GM21529 (cell line): Measurements from ENCODE around the gene PDE4D.

ENCODE experiments used
- ATAC-seq: cut with Tn5 transposase; IDR thresholded peaks from one replicate; pipeline ENCODE4 v1.9.1; 2021; ENCODE audit not compliant: unreplicated experiment

The PDE4D gene

DNA sequence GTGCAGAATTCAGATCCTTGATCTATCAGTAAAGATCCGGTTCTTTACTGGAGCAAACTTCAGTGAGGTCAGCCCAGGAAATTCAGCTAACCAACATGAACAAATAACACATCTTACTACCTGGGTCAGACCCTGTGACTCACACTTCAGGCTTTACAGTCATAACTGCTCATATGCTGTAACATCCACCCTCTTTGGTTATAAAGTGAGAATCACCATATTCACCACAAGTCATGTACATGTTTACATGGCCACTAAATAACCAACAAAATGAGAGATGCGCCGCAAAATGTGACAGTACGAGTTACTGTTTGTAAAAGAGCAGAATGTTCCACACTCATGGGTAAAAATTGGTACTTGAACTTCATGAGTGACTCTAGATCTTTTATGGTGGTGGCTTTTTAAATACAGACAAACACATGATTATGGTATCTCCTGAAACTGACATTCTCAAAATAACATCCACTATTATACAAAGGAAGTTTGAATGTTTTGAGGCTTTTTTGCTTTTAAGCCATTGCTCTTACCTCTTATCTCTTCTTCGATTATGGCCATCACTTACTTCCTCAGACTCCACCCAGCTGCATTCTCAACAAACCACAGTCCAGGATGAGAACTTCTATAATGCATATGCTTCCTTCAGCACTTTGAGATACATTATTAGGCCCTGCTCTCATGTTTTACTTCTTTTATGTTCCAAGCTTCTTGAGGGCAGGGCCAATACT is 794.1 kb downstream of the PDE4D start:
- no peak for ATAC-seq

DNA sequence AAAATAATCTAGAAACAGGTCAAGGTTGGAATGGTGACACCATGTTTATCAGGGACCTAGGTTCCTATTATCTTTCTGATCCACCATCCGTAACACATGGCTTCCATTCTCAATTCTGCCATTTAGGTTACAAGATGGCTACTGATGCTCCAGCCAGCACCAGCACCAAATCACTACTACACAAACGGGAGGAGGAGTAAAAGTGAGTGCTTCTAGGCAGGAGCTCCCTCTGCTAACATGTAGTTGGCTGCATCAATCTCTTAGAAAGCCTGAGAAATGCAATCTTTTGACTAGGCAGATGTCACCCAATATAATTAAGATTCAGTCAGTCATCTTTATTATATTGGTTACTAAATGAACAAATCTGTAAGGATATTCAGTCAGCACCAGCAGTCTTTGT is 794.8 kb downstream of the PDE4D start:
- ATAC-seq: no peak

DNA sequence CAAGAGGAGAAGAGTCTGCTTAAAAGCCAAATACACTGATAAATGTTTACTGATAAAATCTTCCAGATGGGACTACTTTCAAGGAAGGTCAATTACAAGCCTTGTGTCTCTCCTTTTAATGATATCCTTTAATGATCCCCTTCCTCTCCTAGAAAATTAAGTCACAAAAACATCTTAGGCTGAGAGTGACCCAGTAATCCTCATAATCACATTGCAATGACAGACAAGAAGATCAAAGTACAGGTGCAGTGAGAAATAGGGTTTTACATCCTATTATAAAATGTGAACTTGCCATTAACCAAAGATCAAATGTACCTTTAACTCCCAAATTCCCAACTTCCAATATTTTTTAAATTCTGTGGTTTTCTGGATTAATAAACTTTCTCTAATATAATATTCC is 795.8 kb downstream of the PDE4D start:
- ATAC-seq: no peak

DNA sequence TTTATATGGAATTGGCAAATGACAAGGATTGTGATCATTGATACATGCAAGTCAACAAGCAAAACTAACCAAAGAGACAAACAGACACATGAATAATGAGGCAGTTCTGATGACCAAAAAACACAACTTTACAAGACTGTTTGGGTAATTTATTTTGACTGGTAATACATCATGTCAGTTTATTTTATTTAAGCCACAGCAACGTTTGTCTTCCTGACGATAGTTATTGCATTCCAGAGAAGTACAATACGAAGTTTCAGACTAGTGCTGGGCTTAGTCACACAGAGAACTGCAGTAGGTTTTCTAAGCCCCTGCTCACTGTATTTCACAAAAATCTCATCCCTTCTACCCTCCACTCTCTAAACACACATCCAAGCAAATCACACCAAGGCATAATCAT is 796.4 kb downstream of the PDE4D start:
- no peak for ATAC-seq

DNA sequence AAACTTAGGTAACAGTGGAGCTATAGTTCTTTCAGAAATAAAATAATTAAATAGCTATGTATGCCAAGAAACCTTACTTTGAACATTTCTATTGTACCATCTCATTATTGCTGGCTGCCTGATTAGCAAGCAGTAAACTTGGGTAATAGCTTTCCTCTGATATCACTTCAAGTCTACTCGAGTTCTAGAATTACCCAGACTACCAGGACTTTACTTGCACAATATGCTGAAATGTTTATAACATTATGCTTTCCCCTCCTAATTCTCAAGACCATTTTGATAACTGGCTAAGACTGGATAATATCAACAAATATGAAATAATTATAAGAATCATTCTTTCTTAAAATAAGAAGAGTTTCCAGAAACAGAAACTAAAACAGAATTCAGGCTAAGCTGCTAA is 798.0 kb downstream of the PDE4D start:
- no peak for ATAC-seq

DNA sequence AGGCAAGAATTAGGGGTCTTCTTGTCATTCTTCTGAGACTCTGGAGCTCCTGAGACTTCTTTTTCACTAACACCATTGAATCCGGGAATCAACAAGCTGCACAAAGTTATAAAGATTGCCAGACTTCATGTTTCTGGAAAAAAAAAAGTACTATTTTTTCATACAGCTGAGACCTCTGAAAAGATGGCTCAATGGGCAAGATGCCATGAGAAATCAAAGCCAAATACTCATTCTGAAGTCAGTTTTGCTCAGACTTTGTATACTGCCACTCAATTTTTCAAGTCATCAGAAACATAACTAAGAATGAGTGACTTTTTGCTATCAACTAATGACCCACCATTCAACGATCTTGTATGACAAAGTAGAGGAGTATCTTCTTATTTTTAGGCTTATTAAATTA is 798.7 kb downstream of the PDE4D start:
- ATAC-seq: no peak

DNA sequence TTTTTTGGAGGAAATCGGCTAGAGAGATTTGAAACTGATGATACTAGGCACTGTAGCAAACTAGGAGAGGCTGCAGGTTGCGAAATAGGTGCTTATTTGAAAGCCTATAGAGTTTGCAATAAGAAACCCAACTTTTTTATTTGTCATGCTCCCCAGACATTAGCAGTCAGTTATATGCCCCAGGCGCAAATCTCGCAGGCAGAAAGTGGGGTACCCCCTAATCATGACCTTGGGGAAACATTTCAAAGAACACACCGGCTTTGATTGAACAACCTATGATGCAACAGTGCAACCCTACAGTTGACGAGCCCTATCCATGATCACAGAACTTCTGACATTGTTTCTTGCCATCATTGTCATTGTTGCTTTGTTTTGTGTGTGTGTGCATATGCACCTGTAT is 800.2 kb downstream of the PDE4D start:
- no peak for ATAC-seq

DNA sequence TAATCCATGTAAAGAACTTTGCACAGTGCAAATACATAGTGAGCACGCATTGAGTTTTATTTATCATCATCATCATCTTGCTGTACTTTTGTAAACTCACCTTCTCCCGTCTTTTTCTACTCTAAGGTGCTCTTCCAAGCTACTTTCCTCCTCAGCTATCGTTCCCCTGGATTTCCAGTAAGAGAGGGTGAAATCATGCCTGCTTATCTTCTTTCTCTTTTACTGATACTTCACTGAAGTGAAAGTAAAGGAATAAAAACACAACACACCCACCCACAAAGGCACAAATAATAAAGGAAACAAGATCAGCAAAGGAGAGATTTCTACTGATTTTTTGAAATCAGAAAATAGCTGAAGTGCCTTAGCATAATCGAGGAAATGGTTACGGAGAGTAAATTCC is 800.8 kb downstream of the PDE4D start:
- ATAC-seq: no peak

DNA sequence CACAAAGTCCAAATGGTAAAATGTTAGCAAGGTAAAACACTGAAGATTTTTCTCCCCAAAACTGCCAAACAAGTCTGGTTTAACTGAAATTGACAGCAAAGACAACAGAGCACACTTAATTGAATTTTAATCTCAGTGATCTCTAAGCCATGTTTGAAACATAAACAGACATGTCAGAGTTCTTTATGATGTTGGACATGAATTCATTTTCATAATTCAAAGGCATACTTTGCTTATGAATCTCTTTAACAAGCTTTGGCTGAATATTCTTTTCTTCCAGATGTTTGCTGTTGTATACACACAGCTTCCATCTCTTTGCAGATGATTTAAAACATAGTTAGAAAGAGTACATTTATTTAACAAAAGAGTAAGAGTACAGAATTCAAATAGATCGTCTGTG is 801.6 kb downstream of the PDE4D start:
- ATAC-seq: no peak

DNA sequence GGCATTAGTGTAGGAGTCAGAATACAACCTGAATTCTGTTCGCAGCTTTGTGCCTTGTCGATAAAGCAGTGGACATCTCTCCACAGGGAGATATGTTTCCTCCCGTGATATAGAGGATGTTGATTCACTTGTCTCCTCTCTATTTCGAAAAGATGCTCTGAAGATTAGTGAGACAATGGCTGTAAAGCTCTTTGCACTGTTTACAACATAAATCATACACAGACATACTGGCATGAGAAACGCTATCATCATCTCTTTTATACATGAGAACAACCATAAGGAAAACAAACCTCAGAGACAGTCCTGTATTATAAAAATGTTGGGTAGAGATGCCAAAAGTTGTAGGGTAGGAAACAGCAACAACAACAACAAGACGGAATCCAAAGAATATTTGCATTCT is 803.2 kb downstream of the PDE4D start:
- ATAC-seq: no peak

DNA sequence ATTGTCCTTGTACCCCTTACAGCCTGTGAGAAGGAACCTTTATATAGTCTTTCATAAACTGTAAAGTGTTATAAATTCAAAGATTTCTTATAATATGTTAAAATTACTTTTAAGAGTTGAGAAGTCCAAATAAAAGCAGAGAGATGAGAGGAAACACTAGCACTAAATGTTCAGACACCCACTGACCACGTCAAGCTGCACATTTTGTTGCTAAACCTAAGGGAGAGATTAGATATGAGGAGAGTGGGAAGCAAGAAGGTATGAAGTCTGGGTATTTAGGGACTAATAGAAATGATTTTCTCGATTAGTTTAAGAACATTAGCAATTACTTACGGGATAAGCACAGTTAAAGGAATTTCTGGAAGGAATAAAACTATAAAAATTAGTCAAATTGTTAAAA is 803.8 kb downstream of the PDE4D start:
- no peak for ATAC-seq

DNA sequence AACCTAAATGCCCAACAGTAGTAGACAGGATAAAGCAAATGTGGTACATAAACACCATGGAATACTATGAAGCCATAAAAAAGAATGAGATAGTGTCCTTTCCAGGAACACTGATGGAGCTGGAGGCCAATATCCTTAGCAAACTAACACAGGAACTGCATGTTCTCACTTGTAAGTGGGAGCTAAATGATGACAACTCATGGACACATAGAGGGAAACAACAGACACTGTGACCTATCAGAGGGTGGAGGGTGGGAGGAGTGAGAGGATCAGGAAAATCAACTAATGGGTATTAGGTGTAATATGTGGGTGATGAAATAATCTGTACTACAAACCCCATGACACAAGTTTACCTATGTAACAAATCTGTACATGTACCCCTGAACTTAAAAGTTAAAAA is 805.0 kb downstream of the PDE4D start:
- ATAC-seq: no peak

DNA sequence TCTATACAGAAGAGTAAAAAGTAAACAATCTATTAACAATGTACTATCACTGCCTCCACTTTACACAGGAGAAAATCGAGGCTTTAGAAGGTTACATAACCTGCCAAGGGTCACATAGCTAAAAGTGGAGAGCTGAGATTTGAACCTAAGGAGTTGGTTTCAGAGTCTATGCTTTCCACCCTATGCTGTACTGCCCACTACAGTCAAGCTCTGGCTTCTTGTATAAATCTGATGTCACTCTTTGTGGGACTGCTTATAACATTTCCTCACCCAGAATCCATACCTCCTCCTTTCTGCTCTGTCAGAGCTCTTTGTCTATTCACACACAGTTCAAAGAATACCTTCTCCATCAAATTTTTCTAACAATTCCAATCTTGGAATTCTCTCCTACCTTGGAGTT is 807.5 kb downstream of the PDE4D start:
- ATAC-seq: no peak

DNA sequence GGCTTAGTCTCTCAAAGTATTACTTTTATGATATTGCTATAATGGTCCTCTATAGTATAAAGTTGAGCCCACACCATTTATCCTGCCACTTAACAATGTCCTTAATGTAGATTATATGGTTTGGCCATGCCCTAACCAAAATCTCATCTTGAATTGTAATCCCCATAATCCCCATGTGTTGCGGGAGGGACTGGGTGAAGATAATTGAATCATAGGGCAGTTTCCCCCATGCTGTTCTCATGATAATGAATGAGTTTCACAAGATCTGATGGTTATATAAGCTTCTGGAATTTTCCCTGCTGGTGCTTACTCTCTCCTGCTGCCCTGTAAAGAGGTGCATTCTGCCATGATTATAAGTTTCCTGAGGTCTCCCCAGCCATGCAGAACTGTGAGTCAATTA is 811.8 kb downstream of the PDE4D start:
- ATAC-seq: no peak

DNA sequence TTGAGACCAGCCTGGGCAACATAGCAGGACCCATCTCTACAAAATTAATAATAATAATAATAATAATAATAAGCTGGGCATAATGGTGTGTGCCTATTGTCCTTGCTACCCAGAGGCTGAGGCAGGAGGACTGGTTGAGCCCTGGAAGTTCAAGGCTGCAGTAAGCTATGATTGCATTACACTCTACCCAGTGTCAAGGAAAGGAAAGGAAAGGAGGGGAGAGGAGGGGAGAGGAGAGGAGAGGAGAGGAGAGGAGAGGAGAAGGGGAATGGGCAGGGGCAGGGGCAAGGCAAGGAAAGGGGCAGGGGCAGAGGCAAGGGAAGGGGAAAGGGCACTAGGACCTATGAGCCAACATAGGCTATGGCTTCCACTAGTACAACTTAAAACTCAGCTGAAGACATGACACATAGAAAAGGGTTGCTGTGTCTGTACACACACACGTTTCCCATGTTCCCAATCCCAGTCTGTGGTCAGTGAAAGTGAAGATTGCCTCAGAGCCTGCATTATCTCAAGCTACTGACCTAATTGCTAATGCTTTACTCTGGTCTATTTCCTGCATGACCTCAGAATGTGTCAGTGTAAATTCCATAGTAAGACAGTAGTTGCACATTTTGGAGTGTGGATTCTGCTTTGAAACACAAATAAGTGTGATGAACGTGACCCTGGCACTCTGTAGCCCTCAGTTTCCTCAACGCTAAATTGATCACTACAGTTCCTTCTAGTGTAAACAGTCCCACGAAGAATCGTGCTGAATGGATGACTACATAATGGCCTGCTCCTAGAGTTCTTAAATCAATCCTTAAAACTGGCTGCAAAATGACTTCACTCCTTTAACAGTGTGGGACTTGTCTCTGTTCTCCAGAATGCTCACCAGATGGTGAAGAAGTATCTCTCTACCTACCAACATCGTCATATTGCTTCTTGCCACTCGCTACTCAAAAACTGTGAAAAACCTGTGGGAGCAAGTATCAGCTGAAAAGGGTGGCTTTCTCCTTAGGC is 813.6 kb downstream of the PDE4D start:
- no peak for ATAC-seq

DNA sequence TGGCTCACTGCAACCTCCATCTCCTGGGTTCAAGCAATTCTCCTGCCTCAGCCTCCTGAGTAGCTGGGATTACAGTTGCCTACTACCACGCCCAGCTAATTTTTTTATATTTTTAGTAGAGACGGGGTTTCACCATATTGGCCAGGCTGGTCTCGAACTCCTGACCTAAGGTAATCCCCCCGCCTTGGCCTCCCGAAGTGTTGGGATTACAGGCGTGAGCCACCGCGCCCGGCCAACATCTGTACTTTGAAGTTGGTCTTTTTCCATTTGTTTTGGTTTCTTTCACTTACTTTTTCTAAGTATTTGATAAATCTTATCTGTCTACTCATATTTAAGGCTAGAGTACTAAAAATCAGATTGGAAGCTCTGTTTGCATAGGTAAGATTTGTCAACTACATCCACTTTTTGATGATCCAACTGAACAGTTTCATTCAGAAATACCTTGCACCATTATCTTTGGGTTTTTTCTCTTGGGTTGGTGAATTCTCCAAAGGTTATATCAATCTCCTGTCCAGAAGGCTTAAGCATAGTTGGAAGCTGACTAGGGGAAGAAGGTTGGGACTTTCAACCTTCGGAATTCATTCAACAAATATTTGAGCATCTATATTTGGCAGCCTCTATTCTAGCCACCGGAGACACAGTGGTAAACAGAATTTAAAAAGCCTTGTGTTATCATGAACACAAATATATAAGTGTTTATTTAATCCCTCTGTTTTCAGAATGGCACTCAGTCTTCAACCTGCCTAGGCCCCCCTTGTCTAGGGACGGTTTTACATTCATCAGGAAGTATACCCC is 821.6 kb downstream of the PDE4D start:
- no peak for ATAC-seq

DNA sequence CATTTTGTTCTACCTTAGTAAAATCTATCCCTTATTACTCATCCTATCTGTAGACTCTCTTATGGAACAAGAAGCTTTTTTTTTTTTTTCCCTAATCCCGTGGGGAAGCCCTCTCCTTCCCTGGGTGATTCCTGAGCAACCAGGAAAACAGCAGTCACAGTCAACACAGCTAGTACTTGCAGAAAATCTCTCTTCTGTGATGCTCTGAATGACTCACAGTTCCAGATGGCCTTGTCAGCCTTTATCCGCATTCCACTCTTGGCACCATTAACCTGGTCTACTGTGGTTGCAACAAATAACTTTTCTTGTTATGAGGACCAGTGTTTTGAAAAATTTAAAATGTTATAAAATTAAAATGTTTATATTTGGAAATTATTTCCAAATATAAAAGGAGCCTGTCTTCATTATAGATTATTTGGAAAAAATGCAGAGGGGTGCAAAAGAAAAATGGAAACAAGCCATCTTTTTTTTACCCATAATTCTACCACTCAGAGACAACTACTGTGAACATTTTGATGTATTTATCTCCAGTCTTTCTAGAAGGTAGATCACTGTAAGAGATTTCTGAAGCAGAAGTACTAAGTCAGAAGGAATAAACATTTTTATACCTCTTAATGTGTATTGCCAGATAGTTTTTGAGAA is 824.0 kb downstream of the PDE4D start:
- no peak for ATAC-seq

DNA sequence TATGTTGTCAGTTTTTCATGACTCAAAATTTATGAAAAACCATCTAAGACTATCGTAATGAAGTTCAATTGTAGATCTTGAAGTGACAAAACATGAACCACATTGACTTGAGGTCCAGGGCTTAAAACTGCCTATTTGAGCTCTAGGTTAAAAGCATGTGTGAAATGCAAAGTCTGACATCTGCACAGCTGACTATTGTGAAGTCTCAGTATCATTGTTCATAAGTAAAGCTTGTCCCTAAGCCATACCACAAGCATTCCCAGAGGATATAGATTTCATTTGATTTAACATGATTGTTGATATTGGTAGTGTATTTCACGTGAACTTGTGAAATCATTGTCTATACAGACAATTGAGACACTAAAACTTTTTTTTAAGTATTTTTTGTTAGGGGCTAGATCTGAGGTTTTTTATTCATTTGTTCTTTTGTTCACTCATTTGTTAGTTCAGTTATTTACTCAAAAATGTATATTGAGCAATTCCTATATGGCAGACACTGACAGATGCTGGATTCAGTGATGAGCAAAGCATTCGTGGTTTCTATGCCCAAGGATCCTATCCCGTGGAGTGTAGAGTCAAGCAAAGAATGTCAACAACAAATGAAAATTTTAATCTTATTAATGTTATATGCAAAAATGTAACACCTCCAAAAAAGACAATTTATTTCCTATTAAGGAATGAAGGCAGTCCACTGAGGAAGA is 825.4 kb downstream of the PDE4D start:
- no peak for ATAC-seq

DNA sequence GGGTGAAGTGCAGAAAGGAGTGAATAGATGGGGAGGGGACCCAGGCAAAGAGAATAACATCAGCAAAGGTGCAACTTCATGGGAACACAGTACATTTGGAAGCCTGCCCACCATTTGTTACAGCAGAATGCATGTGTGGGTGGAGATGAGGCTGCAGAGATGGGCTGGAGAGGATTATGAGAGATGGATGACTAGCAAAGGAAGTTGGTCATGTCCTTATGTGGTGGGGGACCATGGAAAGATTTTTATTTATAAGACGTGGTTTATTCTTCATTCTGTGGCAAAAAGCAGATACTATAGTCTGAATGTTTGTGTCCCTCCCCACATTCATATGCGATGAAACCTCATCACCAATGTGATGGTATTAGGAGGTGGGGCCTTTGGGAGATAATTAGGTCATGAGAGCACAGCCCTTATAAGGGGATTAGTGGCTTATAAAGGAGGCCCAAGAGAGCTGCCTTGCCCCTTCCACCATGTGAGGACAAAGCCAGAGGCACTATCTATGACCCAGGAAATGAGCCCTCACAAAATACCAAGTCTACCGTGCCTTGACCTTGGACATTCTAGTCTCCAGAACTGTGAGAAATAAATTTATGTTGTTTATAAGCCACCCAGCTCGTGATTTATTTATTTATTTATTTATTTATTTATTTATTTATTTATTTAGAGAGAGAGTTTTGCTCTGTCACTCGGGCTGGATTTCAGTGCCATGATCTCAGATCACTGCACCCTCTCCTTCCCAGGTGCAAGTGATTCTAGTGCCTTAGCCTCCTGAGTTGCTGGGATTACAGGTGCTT is 827.0 kb downstream of the PDE4D start:
- no peak for ATAC-seq

DNA sequence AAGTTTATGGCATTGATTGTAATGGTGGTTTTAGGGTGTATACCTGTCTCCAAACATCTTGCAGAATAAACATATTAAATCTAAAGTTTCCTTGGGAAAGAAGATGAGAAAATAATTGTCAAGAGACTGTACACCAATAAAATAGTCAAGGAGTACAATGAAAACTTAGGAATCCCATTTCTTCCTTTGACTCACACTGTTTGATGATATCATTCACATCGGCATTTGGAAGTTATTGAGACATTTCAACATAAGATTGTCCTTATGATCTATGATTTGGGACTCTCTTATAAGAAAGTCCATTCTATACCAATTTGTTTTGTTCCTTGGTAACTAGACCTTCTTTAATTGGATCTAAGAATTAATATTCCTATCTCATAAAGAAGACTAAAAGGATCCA is 828.0 kb downstream of the PDE4D start:
- ATAC-seq: no peak
